ENCODE results near the gene MMP15. TPM values are rescaled to one million over a fixed set of nuclear protein-coding genes. Genes with fewer than 3 reads are reported as not detected.

MMP15 gene
- 13.9 and 51.8 TPM in 2 replicates for total RNA-seq

GRCh38 chr16:58025351-58026138 lies at the start of gene MMP15:
TSS of gene MMP15 (plus strand) at chr16:58025754. CDS start at chr16:58026351, 597 bp downstream.

GRCh38 chr16:57999971-58000705 lies 25.4 kb upstream of the MMP15 start, which contains the start of gene ZNF319:
TSS of gene ZNF319 (minus strand) at chr16:58000672. CDS start at chr16:57998265, 2,407 bp downstream.

GRCh38 chr16:58000706-58001676 lies 24.6 kb upstream of the MMP15 start, which contains the start of gene USB1:
TSS of gene USB1 (plus strand) at chr16:58001407. CDS start at chr16:58001484, 77 bp downstream.

Other genes with a start within 250 kb of the MMP15 start
- gene KIFC3, start 223.3 kb upstream of the MMP15 start, total RNA-seq: 75.0 and 102 TPM in 2 replicates
- 0.38 TPM in 1 of 2 replicates, not detected in the other for gene CNGB1, start 54.6 kb upstream of the MMP15 start, total RNA-seq
- 7.2 and 11.7 TPM in 2 replicates for gene ZNF319, start 25.1 kb upstream of the MMP15 start, total RNA-seq
- 48.4 and 66.8 TPM in 2 replicates for gene USB1, start 24.3 kb upstream of the MMP15 start, total RNA-seq
- 57.3 and 78.4 TPM in 2 replicates for gene CFAP20, start 103.6 kb downstream of the MMP15 start, total RNA-seq
- 28.4 and 40.2 TPM in 2 replicates for gene CSNK2A2, start 172.4 kb downstream of the MMP15 start, total RNA-seq

All from mesangial cell (primary cell).